Skeletal muscle cell (primary cell): ENCODE data around the gene MRPL27.
"Not testable (repeated sequence)": the region's sequence is repeated elsewhere in the genome, so short reads cannot be mapped to it uniquely, and the experiment has no call there.

Experiments
- DNase-seq: peaks from one replicate; pipeline ENCODE4 v3.0.0-alpha.2; 2010; ENCODE audit warnings: low read depth
- H3K4me3 ChIP-seq: 2 replicates; pipeline ENCODE4 v1.5.1; 2011; ENCODE audit warnings: low read depth, mild to moderate bottlenecking, control low read depth, low read length, moderate library complexity

The MRPL27 gene

DNA sequence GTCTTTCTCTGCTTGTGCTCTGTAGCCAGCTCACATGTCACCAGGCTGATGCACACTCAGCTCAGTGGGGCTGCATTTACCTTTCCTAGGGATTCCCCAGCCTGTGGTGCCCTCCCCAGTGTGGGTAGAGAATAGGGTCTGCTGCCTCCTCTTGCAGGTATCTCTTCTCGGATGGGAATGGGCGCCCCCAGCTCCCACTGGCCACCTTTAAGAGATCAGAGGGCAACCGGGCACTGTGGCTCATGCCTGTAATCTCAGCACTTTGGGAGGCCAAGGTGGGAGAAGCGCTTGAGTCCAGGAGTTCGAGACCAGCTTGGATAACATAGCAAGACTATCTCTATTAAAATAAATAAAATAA is 23.8 kb downstream of the MRPL27 start:
- no peak for DNase-seq
- no peak overlapping the region for H3K4me3 ChIP-seq

DNA sequence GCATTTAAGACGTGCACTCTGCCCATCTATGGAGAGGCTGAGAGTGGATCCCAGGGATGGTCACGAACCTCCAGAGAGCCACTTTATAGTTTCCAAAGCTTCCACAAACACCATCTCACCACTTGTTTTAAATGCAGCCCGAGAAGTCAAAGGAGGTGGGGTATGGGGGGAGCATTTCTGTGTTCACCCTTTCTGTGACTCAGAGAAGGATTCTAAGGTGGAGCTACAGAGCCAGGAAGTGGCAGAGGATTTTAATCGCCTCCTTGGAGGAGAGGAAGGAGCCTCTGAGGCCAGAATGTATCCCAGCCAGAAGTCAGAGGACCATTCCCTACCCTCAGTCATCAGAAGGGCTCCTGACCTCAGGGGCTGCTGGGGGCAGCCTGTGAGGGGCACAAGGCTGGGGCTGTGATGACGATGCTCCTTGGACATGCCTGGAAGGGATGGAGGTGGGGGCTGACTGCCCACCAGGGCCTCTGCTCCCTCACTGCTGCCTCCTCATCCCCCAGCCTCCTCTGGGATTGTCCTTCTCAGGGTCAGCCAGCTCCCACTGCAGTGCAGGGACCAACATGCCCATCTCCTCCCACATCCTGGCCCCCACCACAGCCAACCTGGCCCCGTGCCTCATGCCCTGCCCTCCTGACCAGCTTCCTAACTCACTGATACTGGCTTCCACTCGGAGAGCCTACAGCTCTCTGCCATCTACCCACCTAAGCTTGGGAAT is 24.3 kb downstream of the MRPL27 start:
- H3K4me3 ChIP-seq: no peak overlapping the region
- DNase-seq: no peak

DNA sequence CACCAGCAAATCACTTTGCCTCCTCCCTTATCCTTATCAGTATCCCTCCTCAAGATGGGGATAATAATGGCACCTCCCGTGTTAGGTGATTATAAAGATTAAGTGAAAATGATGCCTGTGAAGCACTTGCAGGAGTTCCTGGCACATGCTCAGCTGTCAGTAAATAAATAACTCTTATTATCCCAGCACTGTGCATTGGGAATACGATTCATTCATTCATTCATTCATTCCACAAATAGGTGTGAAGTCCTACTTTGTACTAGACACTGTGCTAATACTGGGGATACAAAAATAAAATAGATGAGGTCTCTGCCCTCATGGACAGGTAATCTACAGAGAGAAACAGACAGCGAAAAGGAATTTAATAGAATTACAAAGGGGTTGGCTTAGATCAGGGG is 25.1 kb downstream of the MRPL27 start:
- H3K4me3 ChIP-seq: peak overlapping the region; percentile 73
- DNase-seq: no peak

DNA sequence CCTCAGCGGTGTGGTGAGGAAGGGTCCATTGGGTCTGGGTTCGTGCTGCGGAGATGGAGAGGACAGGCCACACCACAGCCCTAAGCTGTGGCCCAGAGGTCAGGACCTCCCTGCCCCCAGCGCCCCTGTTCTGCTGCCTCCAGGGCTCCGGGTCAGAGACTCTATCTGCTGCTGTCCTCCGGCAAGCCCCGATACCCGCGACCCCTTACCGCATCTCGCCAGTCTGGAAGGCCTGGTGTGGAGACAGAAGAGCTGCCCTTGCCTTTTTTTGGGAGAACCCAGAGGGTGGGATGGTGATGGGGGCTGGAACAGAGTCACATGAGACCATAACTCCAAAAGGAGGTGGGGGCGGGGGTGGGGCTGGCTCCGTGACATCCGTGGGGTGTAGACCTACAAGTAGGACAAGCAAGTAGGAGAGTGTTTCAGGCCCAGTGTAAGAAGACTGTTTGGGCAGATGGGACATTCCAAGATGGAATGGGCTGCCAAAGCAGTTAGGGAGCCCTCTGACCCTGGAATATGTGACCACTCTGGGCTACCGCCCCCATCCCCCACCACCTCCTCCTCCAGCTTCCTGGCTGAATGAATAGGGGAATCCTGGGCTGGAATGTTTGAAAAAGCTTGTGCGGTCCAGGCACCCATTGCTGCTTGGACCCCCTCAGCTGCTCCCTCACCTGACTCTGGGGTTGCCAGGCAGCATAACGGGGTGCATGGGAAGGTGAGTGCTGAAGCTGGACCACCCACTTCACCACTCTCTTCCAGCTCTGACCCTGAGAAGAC is 25.7 kb downstream of the MRPL27 start:
- no peak for DNase-seq
- peak overlapping the region; percentile 73 for H3K4me3 ChIP-seq

DNA sequence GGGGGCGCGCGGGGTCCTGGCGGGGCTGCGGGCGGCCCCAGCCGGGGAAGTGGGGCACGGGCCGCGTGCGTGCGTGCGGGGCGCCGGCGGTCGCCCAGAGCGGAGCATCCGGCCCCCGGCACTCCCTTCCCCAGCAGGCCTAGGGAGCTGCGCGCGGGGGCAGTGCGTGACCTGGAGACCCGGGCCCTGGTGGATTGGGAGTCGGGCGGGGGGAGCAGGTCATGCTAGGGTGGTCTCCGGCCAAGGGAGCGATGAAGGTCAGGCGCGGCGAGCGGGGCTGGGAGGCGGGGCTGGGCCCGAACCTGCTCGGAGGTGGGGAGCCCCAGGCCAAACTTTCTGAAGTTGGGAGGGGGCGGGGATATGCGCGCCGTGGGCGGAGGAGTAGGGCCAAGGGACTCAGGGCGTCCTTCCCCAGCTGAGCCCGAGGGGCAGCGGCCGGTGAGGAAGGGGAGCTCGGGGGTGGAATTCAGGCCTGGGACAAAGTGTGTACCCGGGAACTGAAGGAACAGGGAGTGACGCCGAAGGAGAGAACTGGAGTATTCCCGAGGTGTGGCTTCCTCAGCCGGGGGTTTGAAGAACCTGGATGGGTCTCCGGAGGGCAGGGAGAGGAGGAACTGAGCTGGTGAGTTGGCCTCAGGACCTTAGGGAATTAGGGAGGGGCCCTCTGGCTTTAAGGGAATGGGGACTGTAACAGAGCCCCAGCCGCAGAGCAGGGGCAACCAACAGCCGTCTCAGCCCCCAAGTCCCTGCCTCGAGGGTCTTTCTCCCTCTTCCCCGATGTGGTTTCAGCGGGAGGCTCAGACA is 26.5 kb downstream of the MRPL27 start:
- peak overlapping the region; percentile 73 for H3K4me3 ChIP-seq
- no peak for DNase-seq

DNA sequence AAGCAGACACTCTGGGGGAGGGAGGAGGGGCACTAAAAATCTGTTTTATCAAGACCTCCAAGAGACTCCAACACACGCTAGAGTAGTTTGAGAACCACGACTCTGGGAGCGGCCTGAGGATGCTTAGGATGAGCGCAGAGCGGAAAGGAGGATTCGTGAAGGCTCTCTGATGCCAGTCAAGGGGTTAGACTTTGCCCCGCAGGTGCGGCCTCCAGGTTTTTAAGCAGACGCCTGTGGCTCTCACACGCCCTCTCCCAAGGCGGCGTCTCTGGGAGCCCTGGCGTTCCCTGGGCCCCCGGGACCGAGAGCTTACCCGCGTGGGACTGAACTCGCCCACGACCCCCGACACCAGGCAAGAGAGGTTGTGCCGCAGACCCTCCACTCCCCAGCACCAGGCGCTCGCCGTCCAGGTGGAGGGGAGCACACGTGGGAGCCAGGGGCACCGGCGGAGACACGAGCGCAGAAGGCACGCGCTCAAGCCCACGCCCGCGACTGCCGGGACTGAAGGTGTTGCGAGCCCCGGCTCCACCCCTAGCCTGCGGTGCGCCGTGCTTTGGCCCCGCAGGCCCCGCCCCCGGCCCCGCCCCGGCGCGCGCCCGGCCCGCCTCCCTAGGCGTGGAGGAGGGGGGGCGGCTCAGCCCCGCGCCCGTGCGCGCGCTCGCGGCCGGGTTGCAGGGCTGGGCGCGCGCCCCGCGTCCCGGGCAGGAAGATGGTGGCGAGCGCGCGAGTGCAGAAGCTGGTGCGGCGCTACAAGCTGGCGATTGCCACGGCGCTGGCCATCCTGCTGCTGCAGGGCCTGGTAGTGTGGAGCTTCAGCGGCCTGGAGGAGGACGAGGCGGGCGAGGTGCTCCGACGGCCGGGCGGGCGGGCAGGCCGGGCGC is 27.3 kb downstream of the MRPL27 start, which contains the start of gene XYLT2:
Gene XYLT2 (plus strand): TSS at position 695 of the 881 bp plus-strand sequence. CDS start 15 bp downstream, at position 710.
- DNase-seq: peak; percentile 55
- H3K4me3 ChIP-seq: peak within 1 kb of the TSS; percentile 73

DNA sequence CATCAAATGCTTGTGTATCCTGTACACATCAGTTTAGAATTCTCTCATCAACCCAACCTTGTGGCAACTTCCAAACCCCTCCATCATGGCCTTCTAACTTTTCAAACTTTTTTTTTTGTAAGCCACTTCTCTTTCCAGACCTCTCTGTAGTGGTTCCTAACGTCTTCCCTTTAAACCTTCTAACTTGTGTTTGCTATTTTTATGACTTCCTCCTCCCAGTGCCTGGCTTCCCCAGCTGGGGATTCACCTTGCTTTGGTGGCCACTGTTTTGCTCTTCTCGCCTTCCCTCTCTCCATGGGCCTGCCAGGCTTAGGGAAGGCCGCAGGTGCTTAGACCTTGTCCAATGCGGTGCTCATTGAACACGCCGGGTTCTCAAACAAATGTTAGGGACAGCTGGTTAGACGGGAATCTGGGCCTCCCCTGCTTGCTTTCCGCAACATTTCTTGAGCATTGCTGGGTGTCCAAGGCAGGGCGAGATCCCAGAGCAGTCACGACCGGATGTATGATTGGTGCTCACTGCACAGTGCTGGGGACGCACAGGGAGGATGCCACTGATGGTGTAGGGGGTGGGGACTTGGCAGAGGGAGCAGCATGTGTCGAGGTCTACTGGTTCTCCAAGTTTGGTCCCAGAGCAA is 28.1 kb downstream of the MRPL27 start:
- DNase-seq: no peak
- H3K4me3 ChIP-seq: no peak overlapping the region

DNA sequence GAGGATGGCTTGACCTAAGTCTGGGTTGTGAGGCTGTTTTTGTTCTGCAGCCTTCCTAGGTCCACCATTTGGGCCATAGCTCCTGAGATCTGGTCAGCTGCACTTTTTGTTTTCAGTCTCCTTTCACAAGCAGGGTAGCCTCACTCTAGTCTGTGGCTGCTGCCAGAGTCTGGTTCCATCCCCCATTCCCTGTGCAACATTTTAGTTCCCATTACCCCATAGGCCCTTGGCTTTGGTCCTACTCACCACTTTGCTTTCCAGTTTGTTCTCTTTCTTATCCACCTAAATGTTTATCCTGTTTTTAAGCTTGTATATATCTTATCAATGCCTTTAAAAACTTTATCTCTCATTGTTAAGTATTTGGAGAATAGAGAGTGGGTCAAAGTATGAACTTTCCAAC is 33.6 kb downstream of the MRPL27 start:
- H3K4me3 ChIP-seq: no peak overlapping the region
- no peak for DNase-seq

DNA sequence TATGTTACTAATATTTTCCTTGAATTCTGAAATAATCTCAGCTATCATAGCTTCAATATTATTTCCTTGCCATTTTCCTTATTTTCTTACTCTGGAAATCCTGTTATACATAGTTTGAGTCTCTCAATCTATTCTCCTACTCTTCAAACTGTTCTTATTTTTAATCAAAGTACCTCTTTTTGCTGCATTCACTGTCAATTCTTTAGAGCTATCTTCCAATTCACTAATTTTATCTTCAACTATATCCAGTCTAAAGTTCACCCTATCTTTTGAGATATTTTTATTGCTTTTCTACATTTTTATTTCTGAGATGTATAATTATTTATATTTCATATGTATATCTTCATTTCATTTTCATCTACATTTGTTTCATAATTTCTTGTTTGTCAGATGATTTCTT is 34.3 kb downstream of the MRPL27 start:
- no peak for DNase-seq
- H3K4me3 ChIP-seq: no peak overlapping the region

DNA sequence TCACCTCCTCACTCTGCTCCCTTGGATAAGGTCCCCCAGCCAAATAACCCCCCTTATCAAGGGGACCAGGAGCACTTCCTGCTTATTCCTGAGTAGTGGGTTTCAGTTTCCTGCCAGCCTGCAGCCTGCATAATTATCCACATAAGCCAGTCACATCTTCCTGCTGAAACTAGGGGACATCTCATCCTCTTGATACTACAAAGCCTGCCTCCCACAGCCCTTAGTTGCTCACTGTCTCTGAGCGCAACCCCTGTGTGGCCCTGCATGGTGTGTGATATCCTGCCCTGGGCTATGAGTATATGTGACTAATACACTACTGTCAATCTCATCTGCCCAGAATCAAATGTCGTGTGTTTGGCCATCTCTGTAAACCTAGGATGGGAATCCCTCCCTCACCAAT is 35.0 kb downstream of the MRPL27 start:
- no peak for DNase-seq
- H3K4me3 ChIP-seq: no peak overlapping the region

DNA sequence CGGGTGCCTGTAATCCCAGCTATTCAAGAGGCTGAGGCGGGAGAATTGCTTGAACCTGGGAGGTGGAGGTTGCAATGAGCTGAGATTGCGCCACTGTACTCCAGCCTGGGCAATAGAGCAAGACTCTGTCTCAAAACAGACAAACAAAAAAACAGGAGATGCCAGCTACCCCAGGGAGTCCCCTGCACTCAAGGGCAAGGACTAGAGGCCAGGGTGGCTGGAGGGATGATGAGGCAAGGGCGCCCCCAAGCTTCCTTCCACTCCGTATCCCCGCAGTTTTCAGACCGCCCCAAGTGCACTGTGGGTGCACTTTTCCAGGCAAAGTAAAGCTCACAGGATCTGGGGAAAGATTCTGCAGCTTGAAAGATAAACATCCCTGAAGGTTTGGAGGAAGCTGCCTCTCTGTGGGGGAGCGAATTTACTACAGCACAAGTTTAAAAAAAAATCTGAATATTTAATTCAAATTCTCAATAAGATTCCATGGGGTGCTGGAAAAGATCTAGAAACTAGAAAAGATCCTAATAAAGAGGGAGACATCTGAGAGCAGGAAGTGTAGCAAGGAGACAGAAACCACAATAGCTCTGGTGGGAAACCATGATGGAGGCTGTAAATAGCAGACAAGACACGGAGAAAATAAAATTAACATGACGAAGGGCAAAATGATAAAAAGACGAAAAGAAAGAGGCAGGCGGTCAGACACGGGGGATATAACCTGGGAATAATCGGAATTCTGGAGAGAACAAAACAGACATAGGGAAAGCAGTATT is 39.5 kb downstream of the MRPL27 start:
- not testable (repeated sequence) for H3K4me3 ChIP-seq, DNase-seq

DNA sequence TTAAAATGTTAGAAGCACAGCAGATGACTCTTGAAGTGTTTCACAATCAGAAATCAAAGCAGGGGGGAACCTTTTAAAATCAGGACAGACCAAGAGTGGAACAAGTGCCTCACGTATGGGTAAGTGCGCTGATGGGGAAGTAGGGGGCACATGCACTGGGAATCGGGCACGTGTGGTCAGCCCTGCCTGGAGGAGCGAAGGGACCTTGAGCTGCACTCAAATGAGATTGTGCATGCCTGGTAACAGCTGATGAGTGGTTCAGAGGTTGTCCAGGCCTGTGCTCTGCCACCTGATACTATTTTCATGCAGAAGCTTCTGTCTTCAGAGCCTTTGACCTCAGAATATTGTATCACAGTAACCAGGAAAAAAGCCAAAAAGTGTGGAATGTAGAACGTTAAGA is 40.8 kb downstream of the MRPL27 start:
- H3K4me3 ChIP-seq: no peak overlapping the region
- no peak for DNase-seq

DNA sequence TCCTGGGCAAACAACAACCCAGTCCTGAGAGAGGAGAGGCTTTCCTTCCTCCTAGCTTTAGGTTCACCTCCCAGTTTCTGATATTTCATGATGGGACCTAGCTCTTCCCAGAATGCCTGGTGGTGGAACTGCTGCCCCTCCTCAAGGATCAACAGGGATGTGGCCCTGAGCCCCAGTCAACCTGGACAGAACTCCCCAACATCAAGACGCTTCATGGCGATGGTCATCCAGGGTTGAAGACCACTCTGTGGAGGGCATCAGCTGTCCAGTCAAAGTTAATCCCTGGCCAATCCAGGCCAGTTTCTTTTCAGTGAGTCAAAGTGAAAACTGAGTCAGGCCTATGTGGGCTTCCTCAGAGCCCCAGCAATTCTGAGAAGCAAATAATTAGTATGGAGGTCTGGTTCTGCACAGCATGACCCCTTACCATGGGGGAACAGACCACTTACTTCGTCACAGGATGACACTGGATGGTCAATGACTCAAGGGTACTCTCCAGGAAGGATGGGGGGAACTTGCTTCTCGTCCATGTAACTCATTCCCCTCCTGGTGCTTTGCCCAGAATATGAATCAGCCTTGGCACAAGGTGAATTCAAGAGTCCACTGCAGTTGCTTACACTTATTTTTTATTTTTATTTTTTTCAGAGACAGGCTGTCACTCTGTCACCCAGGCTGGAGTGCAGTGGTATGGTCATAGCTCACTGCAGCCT is 41.7 kb downstream of the MRPL27 start:
- no peak overlapping the region for H3K4me3 ChIP-seq
- DNase-seq: peak; percentile 92

DNA sequence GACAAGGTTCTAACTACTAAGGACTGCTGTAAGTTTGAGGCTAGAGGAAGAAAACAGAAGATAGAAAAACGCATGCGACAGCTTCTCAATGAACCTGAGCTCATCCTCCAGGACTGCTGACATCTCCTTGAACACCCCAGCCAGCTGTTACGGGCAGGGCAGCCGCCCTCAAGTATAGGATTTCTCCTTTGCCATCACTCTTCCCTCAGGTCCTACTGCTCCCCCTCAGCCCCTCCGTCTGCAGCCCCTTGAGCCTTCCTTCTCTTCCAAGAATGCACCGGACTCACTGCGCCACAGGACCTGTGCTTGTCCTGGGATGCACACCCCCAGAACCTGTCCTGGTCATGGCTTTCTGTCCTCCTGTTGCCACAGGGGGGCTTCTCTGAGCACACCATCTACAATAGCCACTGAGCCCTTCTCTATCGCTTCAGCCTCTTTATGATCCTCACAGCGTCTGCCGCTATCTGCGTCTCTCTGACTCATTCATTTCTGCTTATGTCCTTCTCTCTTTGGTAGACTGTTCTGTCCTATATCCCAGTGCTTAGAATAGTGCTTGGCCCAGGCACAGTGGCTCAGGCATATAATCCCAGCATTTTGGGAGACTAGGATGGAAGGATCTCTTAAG is 42.7 kb downstream of the MRPL27 start:
- DNase-seq: no peak
- no peak overlapping the region for H3K4me3 ChIP-seq

DNA sequence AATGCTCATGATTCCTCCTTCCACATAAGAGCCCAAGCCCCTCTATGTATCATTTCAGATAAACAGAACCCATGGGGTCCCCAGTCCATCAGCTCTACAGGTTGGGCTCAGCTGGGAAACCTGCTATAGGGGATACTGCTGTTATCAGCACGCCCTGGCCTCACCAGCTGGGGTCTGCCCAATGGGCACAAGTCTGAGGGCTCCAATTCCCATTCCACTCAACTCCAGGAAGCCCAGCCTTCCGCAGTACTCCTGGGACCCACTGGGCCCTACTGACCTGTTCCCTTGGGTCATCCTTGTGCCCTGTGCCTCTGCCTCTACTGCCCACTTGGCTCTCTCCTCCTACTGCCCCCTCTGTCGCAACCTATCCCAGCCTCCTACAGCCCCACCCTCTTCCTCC is 43.3 kb downstream of the MRPL27 start:
- DNase-seq: no peak
- no peak overlapping the region for H3K4me3 ChIP-seq

DNA sequence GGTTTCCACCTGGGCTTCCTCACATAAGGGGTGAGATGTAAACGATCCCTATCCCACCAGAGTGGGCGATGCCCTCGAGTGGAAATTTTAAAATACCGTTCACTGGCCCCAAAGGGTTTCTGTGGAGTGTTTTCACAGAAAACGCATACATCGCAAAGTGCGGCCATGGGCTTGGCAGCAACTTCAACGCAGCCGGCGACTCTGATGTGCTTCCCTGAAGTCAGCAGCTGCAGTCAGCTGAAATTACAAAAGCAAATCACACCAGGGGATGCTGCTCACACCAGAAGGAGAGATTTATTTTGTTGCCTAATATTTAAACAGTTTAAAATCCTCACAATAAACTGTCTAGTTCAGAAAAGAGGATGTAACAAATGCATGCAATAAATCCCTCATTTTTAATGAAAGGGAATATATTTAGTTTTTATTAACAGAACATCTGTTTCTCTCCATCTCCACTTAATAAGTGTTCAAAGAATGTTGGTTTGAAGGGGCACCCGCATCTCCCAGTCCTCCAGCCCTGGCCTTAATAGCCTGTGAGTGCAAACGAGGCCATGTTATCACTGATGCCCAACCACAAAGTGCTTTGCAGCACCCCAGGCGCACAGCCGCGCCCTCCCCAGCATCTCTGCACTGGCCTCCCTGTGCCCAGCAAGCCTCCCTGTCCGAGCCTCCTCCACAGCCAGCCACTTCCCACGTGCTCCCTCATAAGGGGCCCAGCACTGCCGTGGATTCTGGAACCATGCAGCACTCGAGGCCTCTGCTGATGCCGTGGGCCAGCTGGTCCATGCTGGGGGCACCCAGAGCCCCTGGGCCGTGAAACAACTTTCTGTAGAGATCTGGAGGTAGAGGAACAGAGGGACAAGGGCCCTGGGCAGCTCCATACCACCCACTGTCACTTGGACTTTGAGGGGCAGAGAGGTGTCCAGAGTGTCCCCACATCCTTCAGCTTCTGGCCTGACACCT is 44.3 kb downstream of the MRPL27 start:
- DNase-seq: no peak
- no peak overlapping the region for H3K4me3 ChIP-seq
